ENCODE data around the gene RIPOR3.

- no peak for TF ChIP-seq CTCF (optimal IDR thresholded peaks at IDR 0.05 in 1 of 3, IDR thresholded peaks at IDR 0.05 in 1 of 3, conservative IDR thresholded peaks at IDR 0.05 in 1 of 3; ENCODE audit: extremely low read depth in 1 of 3, insufficient read depth in 2 of 3, low read length in 3 of 3)
- no peak for TF ChIP-seq EZH2 (IDR thresholded peaks at IDR 0.05; ENCODE audit: low read length)
Measured at GRCh38 chr20:50735813-50736212, 44.5 kb upstream of the RIPOR3 start.
